Right lobe of liver (tissue), 6 donors: ENCODE results near the gene SAMD9L. TPM values are rescaled to one million over a fixed set of nuclear protein-coding genes. Genes with fewer than 3 reads are reported as not detected.

Experiments
- ATAC-seq, 4 donors: fragments of 200-7000 bp; cut with Tn5 transposase; one replicate each; pipeline ENCODE4 v1.9.1; 2020; ENCODE audit warnings: mild to moderate bottlenecking in 4 of 4, moderate library complexity in 4 of 4
- DNase-seq, 3 donors: peaks; one replicate each; pipeline ENCODE4 v3.0.0-alpha.2; 2020
- H3K27ac ChIP-seq, 3 donors: fragments of 200-600 bp; one replicate each; pipeline ENCODE4 v1.8.0; 2022
- H3K27me3 ChIP-seq, 2 donors: fragments of 200-600 bp; one replicate each; pipeline ENCODE4 v1.8.0; 2022
- H3K36me3 ChIP-seq, 4 donors: fragments of 200-600 bp; sonication (generic) in 1 of 4; one replicate each; pipeline versions ENCODE4 v1.5.1 to v1.8.0; 2017 to 2022; ENCODE audit warnings: control low read depth in 1 of 4
- H3K4me1 ChIP-seq, 4 donors: fragments of 200-600 bp; sonication (generic) in 1 of 4; one replicate each; pipeline versions ENCODE4 v1.5.1 to v1.8.0; 2017 to 2022; ENCODE audit warnings: control low read depth in 1 of 4
- H3K4me3 ChIP-seq, 3 donors: fragments of 200-600 bp; one replicate each; pipeline ENCODE4 v1.8.0; 2022
- H3K9me3 ChIP-seq, 4 donors: fragments of 200-600 bp; sonication (generic) in 1 of 4; one replicate each; pipeline versions ENCODE4 v1.5.1 to v1.8.0; 2017 to 2022; ENCODE audit warnings: control low read depth in 1 of 4
- POLR2A ChIP-seq: fragments of 450-650 bp; IDR thresholded peaks from one replicate; pipeline ENCODE4 v1.6.1; 2017; ENCODE audit warnings: antibody characterized with exemption, mild to moderate bottlenecking
- WGBS: methylation state at CpG from one replicate; pipeline ENCODE4 v1.1.6; 2018; ENCODE audit warnings: low coverage, low lambda C conversion rate; ENCODE audit not compliant: insufficient coverage; ENCODE audit errors: missing lambda C conversion rate; 5-methylcytosine and 5-hydroxymethylcytosine counted together
- intact Hi-C, 2 donors: fragments of 100-400 bp; cut with DNase I; formaldehyde crosslinking; loops; one replicate each; pipeline versions ENCODE4 v1.11.2 to v1.14.1; 2022
- total RNA-seq, 6 experiments: library from RNA; depleted of rRNA in 2 of 6; stranded (reverse); fragments of >200 nt in 2 of 6; fragmentation: NEBNext Ultra II Directional in 3 of 6; extraction: Animal tissue kit (Norgen Biotek cat#: 25700) in 3 of 6; gene quantifications; one replicate each; pipeline versions ENCODE4 v1.1.0 to v1.2.4, GENCODE V29; 2016 to 2023
- TF ChIP-seq, protein P1 (sequence below), 4 donors: fragments of 200-600 bp in 3 of 4; fragments of 450-650 bp in 1 of 4; IDR thresholded peaks; one replicate each; pipeline versions ENCODE4 v1.5.1 to v1.8.0; 2016 to 2022; ENCODE audit warnings: antibody characterized with exemption in 4 of 4, mild to moderate bottlenecking in 2 of 4
- donor health status: DM: no; HTN: yes; CAD: no.
- donor health status: DM: no; HTN: no; CAD: no.
- donor health status: DM: no; HTN: no; CAD: no.
- donor health status: DM: no; HTN: yes; CAD: no.
- donor health status: DM: no; HTN: yes; CAD: no.

The SAMD9L gene
- total RNA-seq, 6 experiments from 2014 or later: 0.64 to 5.1 (median 3.1) TPM

GRCh38 chr7:93097388-93097787 lies 50.8 kb downstream of the SAMD9L start:
- Histone ChIP-seq H3K4me3 (no peak overlapping the region), H3K9me3 (peaks cover 0 to 5% (median 0%) of the 10 kb centered on the region in 4 donors), H3K4me1 (no peaks in the 10 kb centered on the region), H3K27me3 (no peaks in the 10 kb centered on the region), H3K36me3 (no peaks in the 10 kb centered on the region), H3K27ac (no peak overlapping the region)
- no peak for TF ChIP-seq POLR2A
- TF ChIP-seq, protein P1, sequence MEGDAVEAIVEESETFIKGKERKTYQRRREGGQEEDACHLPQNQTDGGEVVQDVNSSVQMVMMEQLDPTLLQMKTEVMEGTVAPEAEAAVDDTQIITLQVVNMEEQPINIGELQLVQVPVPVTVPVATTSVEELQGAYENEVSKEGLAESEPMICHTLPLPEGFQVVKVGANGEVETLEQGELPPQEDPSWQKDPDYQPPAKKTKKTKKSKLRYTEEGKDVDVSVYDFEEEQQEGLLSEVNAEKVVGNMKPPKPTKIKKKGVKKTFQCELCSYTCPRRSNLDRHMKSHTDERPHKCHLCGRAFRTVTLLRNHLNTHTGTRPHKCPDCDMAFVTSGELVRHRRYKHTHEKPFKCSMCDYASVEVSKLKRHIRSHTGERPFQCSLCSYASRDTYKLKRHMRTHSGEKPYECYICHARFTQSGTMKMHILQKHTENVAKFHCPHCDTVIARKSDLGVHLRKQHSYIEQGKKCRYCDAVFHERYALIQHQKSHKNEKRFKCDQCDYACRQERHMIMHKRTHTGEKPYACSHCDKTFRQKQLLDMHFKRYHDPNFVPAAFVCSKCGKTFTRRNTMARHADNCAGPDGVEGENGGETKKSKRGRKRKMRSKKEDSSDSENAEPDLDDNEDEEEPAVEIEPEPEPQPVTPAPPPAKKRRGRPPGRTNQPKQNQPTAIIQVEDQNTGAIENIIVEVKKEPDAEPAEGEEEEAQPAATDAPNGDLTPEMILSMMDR (IDR thresholded peaks at IDR 0.05): no peak
- intact Hi-C loops: no loop called here
- WGBS: 44% methylated on average over 1 of the region's 2 CpGs
- ATAC-seq: no peak
- no peak for DNase-seq

DNA sequence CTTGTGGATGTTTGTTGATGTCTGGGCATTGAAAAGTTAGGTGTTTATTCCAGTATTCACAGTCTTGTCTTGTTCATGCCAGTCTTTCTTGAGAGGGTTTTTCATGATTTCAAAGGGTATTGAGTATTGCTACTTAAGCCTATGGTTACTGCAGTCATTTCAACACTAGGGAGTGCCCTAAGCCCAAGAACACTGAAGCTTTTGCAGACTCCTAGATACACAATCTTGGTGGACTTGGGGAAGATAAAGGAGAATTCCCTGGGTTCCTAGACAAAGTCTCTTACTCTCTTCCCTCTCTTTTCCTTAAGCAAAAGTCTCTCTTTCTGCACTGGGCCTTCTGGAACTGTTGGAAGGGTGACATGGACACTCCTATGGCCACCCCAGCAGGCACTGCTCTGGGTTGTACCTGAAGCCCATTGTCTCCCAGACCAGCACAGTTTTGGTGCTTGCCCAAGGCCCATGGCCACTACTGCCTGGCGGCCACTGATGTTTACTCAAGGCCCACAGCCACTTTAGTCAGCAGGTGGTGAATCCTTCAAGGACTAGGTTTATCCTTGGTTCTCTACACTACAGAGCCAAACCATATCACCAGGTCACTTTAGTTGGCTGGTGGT lies 55.3 kb downstream of the SAMD9L start:
- no peak for TF ChIP-seq POLR2A
- TF ChIP-seq, protein P1 (IDR thresholded peaks at IDR 0.05): peak in 3 of 4 donors; percentile 26 to 42 (median 37)
- Histone ChIP-seq H3K36me3 (no peaks in the 10 kb centered on the region), H3K9me3 (no peaks in the 10 kb centered on the region), H3K27me3 (no peaks in the 10 kb centered on the region), H3K4me3 (no peak overlapping the region), H3K27ac (no peak overlapping the region), H3K4me1 (no peaks in the 10 kb centered on the region)
- intact Hi-C loops: no loop called here
- DNase-seq (no peak), ATAC-seq (peak; percentile 37 to 68 (median 55))
- WGBS: 67% methylated on average over 1 of the region's 1 CpG

Other genes with a start within 250 kb of the SAMD9L start
- 1 to 10 TPM; 1.4 to 3.5 (median 2.8) TPM for gene SAMD9, start 30.4 kb downstream of the SAMD9L start, total RNA-seq
- gene HEPACAM2, start 78.1 kb upstream of the SAMD9L start, total RNA-seq: not detected
- 10 to 100 TPM in 5 of 6 experiments, 1 to 10 TPM in 1; 9.0 to 19.1 (median 11.5) TPM for gene VPS50, start 84.0 kb upstream of the SAMD9L start, total RNA-seq